ENCODE measurements around the gene PRCP. TPM values are rescaled to one million over a fixed set of nuclear protein-coding genes. Genes with fewer than 3 reads are reported as not detected.

The PRCP gene
- total RNA-seq, 2 experiments from 2014 or later, result 23.0 to 23.3 TPM

DNA sequence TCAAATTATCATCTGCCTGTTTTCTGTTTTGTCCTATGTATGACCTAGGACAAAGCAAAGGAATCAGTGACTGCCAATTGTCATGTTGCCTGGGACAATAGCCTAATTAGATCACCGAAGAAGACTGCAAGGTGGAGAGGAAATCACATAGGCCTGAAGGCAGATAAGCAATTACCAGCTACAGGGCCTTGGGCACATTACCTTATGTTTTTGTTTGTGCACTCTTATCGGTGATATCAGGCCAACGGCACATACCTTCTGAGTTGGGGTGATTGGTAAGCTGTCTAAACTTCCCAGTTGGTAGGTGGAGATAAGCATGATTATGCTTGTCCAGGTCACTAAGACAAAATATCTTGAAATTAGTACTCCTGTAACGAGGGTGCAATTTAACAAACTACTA is 108.5 kb downstream of the PRCP start:
- CTCF ChIA-PET, result no interaction called here
- H3K4me3 Mint-ChIP-seq, result no peak overlapping the region
- no peaks in the 10 kb centered on the region for H3K27me3 Mint-ChIP-seq (ENCODE audit: low read depth)
- H3K27ac Mint-ChIP-seq, result no peak overlapping the region
- H3K9me3 Mint-ChIP-seq, result no peaks in the 10 kb centered on the region
- no peaks in the 10 kb centered on the region for H3K36me3 Mint-ChIP-seq (ENCODE audit: low read depth)
- intact Hi-C loops (cut with micrococcal nuclease), result no loop called here
- DNase-seq, result no peak
- H3K4me1 Mint-ChIP-seq (ENCODE audit: low read depth), result no peaks in the 10 kb centered on the region

DNA sequence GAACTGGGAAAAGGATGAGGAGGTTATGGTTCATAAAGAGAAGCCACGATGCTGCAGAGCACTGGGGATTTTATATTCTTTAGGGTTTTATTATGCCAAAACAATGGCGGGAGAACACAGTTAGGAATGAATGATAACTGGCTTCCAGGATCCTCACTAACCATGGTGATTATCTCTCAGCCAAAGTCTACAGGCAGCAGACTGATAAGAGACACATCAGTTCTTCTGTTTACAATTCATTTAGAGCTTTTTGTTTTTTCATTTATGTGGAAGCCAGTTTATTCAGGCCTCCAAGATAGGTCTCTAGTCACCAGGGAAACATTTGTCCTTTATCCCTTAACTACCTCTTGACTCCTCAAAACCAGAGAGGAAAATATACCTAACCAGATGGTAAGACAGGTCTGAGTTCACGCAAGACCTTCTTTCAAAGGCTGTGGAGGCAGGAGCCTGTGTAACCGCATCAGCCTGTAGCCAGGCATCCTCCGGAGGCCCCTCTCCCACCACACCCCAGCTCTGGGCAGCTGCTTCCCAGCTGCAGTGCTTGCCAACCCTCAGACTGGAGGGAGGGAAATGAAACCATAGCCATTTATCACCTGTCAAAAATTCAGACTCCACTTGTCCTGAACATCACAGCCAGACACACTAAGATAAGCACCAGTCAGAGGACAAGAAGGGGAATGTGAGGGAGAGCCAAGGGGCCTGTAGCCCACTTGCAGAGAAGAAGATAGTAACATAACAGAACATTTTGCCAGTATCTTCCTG is 109.3 kb downstream of the PRCP start:
- no peaks in the 10 kb centered on the region for H3K36me3 Mint-ChIP-seq (ENCODE audit: low read depth)
- H3K27ac Mint-ChIP-seq, result no peak overlapping the region
- CTCF ChIA-PET, result no interaction called here
- H3K4me3 Mint-ChIP-seq, result no peak overlapping the region
- no peak for DNase-seq
- no peaks in the 10 kb centered on the region for H3K27me3 Mint-ChIP-seq (ENCODE audit: low read depth)
- intact Hi-C loops (cut with micrococcal nuclease), result no loop called here
- H3K4me1 Mint-ChIP-seq (ENCODE audit: low read depth), result no peaks in the 10 kb centered on the region
- no peaks in the 10 kb centered on the region for H3K9me3 Mint-ChIP-seq

DNA sequence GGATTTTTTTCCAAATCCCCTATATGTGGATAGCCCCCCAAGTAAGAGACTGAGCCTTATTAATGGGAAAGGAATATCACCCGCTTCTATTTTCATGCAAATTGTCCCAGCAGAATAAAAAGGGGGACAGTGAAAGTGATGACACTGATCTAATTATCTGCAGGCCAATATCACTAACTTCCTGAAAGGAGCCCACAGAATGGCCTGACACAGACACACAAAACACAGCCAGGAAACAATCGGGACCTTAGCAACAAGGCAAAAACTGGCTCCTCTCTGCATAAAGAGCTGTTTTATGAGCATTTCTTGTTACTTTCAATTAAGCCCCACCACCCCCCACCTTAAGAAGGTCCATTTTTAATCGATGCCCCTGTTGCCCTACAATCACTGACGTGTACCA is 112.2 kb downstream of the PRCP start:
- CTCF ChIA-PET, result no interaction called here
- Mint-ChIP-seq H3K27ac (no peak overlapping the region), H3K27me3 (ENCODE audit: low read depth) (peaks cover 3% of the 10 kb centered on the region), H3K4me3 (no peak overlapping the region), H3K4me1 (ENCODE audit: low read depth) (no peaks in the 10 kb centered on the region), H3K9me3 (no peaks in the 10 kb centered on the region), H3K36me3 (ENCODE audit: low read depth) (no peaks in the 10 kb centered on the region)
- intact Hi-C loops (cut with micrococcal nuclease), result no loop called here
- no peak for DNase-seq

- Mint-ChIP-seq H3K27ac (no peak overlapping the region), H3K4me1 (ENCODE audit: low read depth) (no peaks in the 10 kb centered on the region), H3K27me3 (ENCODE audit: low read depth) (peaks cover 3% of the 10 kb centered on the region), H3K36me3 (ENCODE audit: low read depth) (no peaks in the 10 kb centered on the region), H3K9me3 (peaks cover 2% of the 10 kb centered on the region), H3K4me3 (no peak overlapping the region)
- CTCF ChIA-PET, result interaction anchor here (0.6 to 0.9 kb wide), 4 partner anchors 69 to 400 kb away, joined by 3 to 5 read pairs (median 4); no protein-coding TSS in a partner anchor
- no peak for DNase-seq
- intact Hi-C loops (cut with micrococcal nuclease), result no loop called here
Observed at GRCh38 chr11:82786836-82787235, 113.4 kb downstream of the PRCP start.

- H3K9me3 Mint-ChIP-seq, result peaks cover 2% of the 10 kb centered on the region
- CTCF ChIA-PET, result interaction anchor here (0.6 kb wide), 1 partner anchor 11 kb away, joined by 4 read pairs; no protein-coding TSS in a partner anchor
- H3K4me3 Mint-ChIP-seq, result no peak overlapping the region
- H3K36me3 Mint-ChIP-seq (ENCODE audit: low read depth), result no peaks in the 10 kb centered on the region
- intact Hi-C loops (cut with micrococcal nuclease), result no loop called here
- peaks cover 3% of the 10 kb centered on the region for H3K27me3 Mint-ChIP-seq (ENCODE audit: low read depth)
- H3K4me1 Mint-ChIP-seq (ENCODE audit: low read depth), result no peaks in the 10 kb centered on the region
- H3K27ac Mint-ChIP-seq, result no peak overlapping the region
- DNase-seq, result no peak
Observed at GRCh38 chr11:82786001-82786400, 114.2 kb downstream of the PRCP start.

DNA sequence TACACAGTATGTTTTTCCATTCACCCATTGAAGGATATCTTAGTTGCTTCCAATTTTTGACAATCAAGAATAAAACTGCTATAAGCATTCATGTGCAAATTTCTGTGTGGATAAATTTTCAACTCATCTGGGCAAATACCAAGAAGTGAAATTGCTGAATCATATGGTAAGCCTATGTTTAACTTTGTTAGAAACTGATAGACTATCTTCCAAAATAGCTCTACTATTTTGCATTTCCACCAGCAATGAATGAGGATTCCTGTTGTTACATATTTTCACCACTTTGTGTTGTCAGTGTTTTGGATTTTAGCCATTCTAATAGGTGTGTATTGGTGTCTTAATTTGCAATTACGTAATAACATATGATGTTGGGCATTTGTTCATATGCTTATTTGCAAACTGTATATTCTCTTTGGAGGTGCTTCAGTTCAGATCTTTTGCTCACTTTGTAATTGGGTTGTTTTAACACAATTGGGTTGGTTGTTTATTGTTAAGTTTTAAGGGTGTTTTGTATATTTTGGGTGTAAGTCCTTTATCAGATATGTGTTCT is 117.3 kb downstream of the PRCP start:
- H3K4me3 Mint-ChIP-seq, result no peak overlapping the region
- CTCF ChIA-PET, result no interaction called here

GRCh38 chr11:82778776-82779175 is 121.5 kb downstream of the PRCP start:
- Mint-ChIP-seq H3K4me3 (no peak overlapping the region), H3K4me1 (ENCODE audit: low read depth) (no peaks in the 10 kb centered on the region), H3K27ac (no peak overlapping the region), H3K9me3 (peaks cover 11% of the 10 kb centered on the region), H3K36me3 (ENCODE audit: low read depth) (no peaks in the 10 kb centered on the region), H3K27me3 (ENCODE audit: low read depth) (peaks cover 3% of the 10 kb centered on the region)
- intact Hi-C loops (cut with micrococcal nuclease), result no loop called here
- DNase-seq, result no peak
- CTCF ChIA-PET, result interaction anchor here (1.2 kb wide), 1 partner anchor 45 kb away, joined by 3 read pairs; the partner anchor contains the start of gene FAM181B

More for the DNA sequence above, 117.3 kb downstream of the PRCP start:
- peaks cover 2% of the 10 kb centered on the region for H3K9me3 Mint-ChIP-seq
- intact Hi-C loops (cut with micrococcal nuclease), result no loop called here
- H3K36me3 Mint-ChIP-seq (ENCODE audit: low read depth), result no peaks in the 10 kb centered on the region
- H3K4me1 Mint-ChIP-seq (ENCODE audit: low read depth), result no peaks in the 10 kb centered on the region
- peaks cover 3% of the 10 kb centered on the region for H3K27me3 Mint-ChIP-seq (ENCODE audit: low read depth)
- DNase-seq, result no peak
- H3K27ac Mint-ChIP-seq, result no peak overlapping the region

DNA sequence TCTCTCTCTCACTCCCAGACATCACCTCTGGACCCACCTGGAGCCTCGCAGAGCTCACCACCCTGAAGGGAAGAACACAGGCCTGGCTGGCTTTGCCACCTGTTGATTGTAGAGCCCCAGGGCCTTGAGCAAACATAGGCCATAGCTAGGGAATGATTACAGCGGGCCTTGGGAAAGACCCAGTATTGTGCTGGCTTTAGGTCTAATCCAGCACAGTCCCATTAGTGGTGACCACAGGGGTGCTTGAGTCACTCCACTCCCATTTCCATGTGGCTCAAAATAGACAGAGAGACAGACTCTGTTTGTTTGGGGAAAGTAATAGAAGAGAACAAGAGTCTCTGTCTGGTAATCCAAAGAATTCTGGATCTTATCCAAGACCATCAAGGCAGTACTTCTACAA is 123.9 kb downstream of the PRCP start:
- no peaks in the 10 kb centered on the region for H3K36me3 Mint-ChIP-seq (ENCODE audit: low read depth)
- intact Hi-C loops (cut with micrococcal nuclease), result no loop called here
- no peaks in the 10 kb centered on the region for H3K27me3 Mint-ChIP-seq (ENCODE audit: low read depth)
- H3K4me1 Mint-ChIP-seq (ENCODE audit: low read depth), result no peaks in the 10 kb centered on the region
- no peak for DNase-seq
- CTCF ChIA-PET, result interaction anchor here (0.6 to 4.1 kb wide), 15 partner anchors 9 to 500 kb away, joined by 3 to 20 read pairs (median 4); no protein-coding TSS in a partner anchor
- H3K9me3 Mint-ChIP-seq, result peaks cover 9% of the 10 kb centered on the region
- H3K27ac Mint-ChIP-seq, result no peak overlapping the region
- no peak overlapping the region for H3K4me3 Mint-ChIP-seq

- Mint-ChIP-seq H3K4me3 (no peak overlapping the region), H3K9me3 (peaks cover 9% of the 10 kb centered on the region), H3K4me1 (ENCODE audit: low read depth) (no peaks in the 10 kb centered on the region), H3K27ac (no peak overlapping the region), H3K36me3 (ENCODE audit: low read depth) (no peaks in the 10 kb centered on the region), H3K27me3 (ENCODE audit: low read depth) (no peaks in the 10 kb centered on the region)
- DNase-seq, result peak; percentile 68
- intact Hi-C loops (cut with micrococcal nuclease), result loop anchor here (1.0 kb wide), 1 partner anchor 88 kb away; no protein-coding TSS in a partner anchor
- CTCF ChIA-PET, result interaction anchor here (0.6 to 4.1 kb wide), 15 partner anchors 9 to 501 kb away, joined by 3 to 20 read pairs (median 4); no protein-coding TSS in a partner anchor
Observed at GRCh38 chr11:82775736-82776346, 124.4 kb downstream of the PRCP start.

- H3K36me3 Mint-ChIP-seq (ENCODE audit: low read depth), result no peaks in the 10 kb centered on the region
- CTCF ChIA-PET, result interaction anchor here (0.6 to 4.1 kb wide), 9 partner anchors 17 to 90 kb away, joined by 3 to 20 read pairs (median 4); no protein-coding TSS in a partner anchor
- H3K4me3 Mint-ChIP-seq, result no peak overlapping the region
- DNase-seq, result no peak
- H3K9me3 Mint-ChIP-seq, result peaks cover 9% of the 10 kb centered on the region
- H3K27me3 Mint-ChIP-seq (ENCODE audit: low read depth), result no peaks in the 10 kb centered on the region
- intact Hi-C loops (cut with micrococcal nuclease), result loop anchor here (1.0 kb wide), 1 partner anchor 89 kb away; no protein-coding TSS in a partner anchor
- no peaks in the 10 kb centered on the region for H3K4me1 Mint-ChIP-seq (ENCODE audit: low read depth)
- H3K27ac Mint-ChIP-seq, result no peak overlapping the region
Observed at GRCh38 chr11:82775218-82775617, 125.0 kb downstream of the PRCP start.

All from activated naive CD4-positive, alpha-beta T cell treated with anti-CD3 and anti-CD28 coated beads for 36 hours (primary cell).